Left hindlimb (tissue), 1 donor: ENCODE measurements around the gene ABCF2.

Experiments used
- DNase-seq: peaks from one replicate; pipeline ENCODE4 v3.0.0-alpha.2; 2018

ABCF2 gene

DNA sequence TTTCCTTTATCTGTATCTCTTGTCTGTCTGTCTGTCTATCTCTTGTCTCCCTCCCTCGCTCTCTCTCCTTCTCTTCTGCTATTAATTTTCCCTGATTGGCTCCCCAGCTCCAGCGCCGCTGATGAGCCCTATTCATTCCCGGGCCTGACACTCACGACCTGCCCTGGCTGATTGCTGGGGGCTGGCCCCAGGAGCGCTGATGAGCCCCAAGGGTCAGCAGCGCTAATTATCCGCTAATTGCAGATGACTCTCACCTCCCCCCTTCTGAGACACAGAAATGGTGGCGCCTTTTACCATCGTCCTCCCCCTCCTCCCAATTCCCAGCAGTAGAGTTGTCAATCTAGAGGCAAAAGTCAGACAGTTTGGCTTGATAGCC, 58.2 kb downstream of the ABCF2 start:
- no peak for DNase-seq

DNA sequence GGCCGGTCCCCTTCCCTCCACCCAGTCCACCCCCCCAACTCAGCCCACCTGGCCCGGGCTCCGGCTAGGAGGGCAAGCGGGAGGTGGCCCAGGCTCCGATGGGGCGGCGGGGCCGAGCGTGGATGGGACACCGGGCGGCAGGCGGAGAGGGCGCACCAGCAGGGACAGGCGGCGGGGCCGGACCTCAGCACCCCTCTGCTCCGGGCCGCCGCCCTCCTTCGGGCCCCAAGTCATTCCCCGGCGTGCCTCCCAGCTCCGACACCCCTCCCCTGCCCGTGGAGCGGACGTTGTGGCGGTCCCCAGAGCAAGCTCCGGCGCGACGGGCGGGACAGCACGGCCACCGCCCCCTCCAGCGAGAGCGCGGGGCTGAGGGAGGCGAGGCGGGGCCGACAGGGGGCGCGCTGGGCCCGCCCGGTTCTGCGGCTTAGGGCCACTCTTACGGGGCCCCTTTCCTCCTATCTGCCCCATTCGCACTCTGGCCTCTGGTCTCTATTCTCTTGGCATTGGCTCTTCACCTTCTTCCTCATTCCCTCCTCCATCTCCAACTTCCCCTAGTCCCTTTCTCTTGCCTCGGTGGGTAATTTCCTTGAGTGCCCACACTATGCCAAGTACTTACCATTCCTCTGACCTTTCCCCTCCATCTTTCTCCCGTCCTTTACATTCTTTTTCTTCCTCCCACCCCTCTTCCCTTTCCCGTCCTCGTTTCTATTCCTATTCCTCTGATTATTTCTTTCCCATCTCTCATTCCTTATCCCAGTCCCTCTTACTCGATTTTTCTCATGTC, 58.8 kb downstream of the ABCF2 start:
- no peak for DNase-seq

GRCh38 chr7:151167197-151167961, 59.6 kb downstream of the ABCF2 start, which contains the start of gene GBX1:
GBX1 (minus strand) TSS chr7:151167694; CDS start chr7:151167548, 146 bp downstream.
- DNase-seq: no peak

DNA sequence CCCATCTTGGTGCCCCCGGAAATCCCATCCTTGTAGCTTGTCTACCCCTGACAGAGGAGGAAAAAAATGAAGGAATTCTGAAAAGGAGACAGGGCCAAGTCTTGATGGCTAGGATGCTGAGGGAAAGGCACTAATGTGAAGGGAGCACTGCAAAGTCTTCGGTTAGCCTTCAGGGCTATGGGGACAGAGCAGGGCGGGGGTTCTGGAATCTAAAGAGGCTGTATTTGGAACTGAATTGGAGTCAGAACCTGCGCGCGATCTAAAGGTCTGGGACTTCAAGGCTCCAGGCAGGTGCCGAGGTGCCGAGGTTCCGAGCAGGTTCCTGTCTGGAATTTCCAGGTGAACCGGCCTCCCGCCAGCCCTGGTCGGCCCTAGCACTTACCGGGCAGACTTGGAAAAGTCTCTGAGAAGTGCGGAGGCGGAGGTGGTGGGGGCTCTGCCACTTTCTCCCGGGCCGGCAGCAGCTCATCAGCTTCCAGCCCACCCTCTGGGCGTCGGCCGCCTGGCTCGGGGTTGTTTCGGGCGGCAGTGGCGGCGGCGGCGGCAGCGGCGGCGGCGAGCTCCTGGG, 60.3 kb downstream of the ABCF2 start:
- no peak for DNase-seq
